ENCODE results near the gene ATG7.

- TF ChIP-seq CTCF (IDR thresholded peaks at IDR 0.05 in 2 of 3, conservative IDR thresholded peaks at IDR 0.05 in 1 of 3; ENCODE audit: borderline replicate concordance in 1 of 3, insufficient read depth in 1 of 3, low read depth in 2 of 3, low read length in 2 of 3) (no peak), REST (IDR thresholded peaks at IDR 0.05; ENCODE audit: low read depth) (no peak), CEBPB (IDR thresholded peaks at IDR 0.05; ENCODE audit: low read depth) (no peak), EZH2phosphoT487 (IDR thresholded peaks at IDR 0.05; ENCODE audit: borderline replicate concordance) (no peak), POLR2A (IDR thresholded peaks at IDR 0.05; ENCODE audit: borderline replicate concordance, extremely low read depth, insufficient read depth, insufficient read length) (no peak)
Measured at GRCh38 chr3:11312166-11312565, 40.0 kb downstream of the ATG7 start.

Measured in HCT116 (cell line).